ENCODE results near the gene HDAC4. TPM values are rescaled to one million over a fixed set of nuclear protein-coding genes. Genes with fewer than 3 reads are reported as not detected.

The HDAC4 gene
- total RNA-seq, 1 experiment from 2014 or later: 47.6 TPM

DNA sequence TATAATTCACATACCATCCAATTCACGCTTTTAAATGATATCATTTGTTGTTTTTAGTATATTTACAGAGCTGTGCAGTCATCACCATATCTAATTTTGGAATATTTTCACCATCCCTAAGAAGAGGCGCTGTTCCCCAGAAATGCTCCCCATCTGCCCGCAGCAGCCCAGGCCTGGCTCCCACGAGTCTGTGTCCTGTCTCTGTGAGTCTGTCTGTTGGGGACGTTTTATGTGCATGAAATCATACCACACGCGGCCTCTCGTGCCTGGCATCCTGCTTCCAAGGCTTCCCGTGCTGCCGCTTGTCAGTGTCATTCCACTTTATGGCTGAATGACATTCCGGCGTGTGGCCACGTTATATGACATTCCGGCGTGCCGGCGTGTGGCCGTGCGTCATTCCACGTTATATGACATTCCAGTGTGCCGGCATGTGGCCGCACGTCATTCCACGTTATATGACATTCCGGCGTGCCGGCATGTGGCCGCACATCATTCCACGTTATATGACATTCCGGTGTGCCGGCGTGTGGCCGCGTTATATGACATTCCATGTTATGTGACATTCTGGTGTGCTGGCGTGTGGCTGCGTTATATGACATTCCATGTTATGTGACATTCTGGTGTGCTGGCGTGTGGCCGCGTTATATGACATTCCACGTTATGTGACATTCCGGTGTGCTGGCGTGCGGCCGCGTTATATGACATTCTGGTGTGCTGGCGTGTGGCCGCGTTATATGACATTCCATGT, 276.5 kb downstream of the HDAC4 start (continued):
- TF ChIP-seq YY1 (IDR thresholded peaks at IDR 0.05; ENCODE audit: extremely low read depth, insufficient replicate concordance, low read depth, low read length): no peak

DNA sequence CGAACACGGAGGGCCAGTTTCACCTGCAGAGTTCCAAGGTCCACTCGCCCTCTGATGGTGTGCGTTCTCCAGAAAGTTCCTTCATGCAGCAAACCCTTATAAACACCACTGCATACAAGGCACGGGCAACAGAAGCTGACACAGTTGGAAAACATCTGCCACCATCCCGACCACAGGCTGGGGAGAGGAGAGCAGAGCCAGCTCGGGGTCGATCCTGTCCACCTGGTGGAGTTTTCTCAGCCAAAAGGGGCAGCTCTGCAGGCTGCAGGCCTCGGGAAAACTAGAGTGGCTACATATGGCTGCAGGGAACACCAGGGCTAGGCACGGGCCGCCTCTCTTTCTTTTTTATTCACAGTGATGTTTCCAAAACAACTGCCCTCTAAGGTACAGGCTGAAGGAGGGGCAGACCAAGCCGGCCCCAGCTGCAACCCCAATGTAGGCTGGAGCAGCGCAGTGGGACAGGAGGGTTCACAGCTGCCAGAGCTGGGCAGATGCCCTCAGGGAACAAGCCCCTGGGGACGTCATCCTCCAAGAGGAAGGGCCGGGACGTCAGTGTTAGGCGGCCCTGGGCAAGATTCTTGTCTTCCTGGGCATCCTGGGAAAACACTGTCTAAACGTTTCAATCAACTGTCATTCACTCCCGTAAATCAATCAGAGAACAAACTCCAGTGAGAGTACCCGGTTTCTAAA, 278.3 kb downstream of the HDAC4 start:
- Histone ChIP-seq H2AFZ (ENCODE audit: low read depth, low read length, poor library complexity, severe bottlenecking) (no peak overlapping the region), H3K4me1 (ENCODE audit: control insufficient read depth in 1 of 2, insufficient read depth in 2 of 2, low read length in 2 of 2) (no peaks in the 10 kb centered on the region), H3K4me3 (replicated peaks in 1 of 2; ENCODE audit: low read depth in 1 of 2, low read length in 2 of 2) (no peak overlapping the region), H4K20me1 (ENCODE audit: insufficient read depth) (no peaks in the 10 kb centered on the region), H3K36me3 (ENCODE audit: control insufficient read depth in 1 of 2, insufficient read depth in 2 of 2, low read length in 2 of 2) (peaks cover 4 to 13% of the 10 kb centered on the region in 2 experiments; a peak in 3 of 4 replicates), H3K9ac (ENCODE audit: low read length) (no peak overlapping the region), H3K9me3 (ENCODE audit: control insufficient read depth in 1 of 2, insufficient read depth in 1 of 2, low read depth in 1 of 2, low read length in 2 of 2) (no peaks in the 10 kb centered on the region), H3K9me2 (ENCODE audit: insufficient read depth) (no peaks in the 10 kb centered on the region), H3K27ac (ENCODE audit: low read depth, low read length) (no peak overlapping the region), H3K79me2 (ENCODE audit: insufficient read depth, low read length) (no peaks in the 10 kb centered on the region), H3K27me3 (ENCODE audit: insufficient read depth, low read length) (no peaks in the 10 kb centered on the region), H3K4me2 (ENCODE audit: low read length) (no peak overlapping the region)
- ChIA-PET RAD21 (ENCODE audit: low non-redundant PET in 1 of 2, low total read pairs in 2 of 2, uncharacterized antibody in 2 of 2, unreplicated experiment in 2 of 2) (no interaction called here), POLR2A (no interaction called here), CTCF (no interaction called here)
- TF ChIP-seq POLR2A (IDR thresholded peaks at IDR 0.05; ENCODE audit: borderline replicate concordance, extremely low read depth, insufficient read depth, insufficient read length) (no peak), YY1 (IDR thresholded peaks at IDR 0.05; ENCODE audit: extremely low read depth, insufficient replicate concordance, low read depth, low read length) (no peak)
- TF ChIP-seq, protein P1, sequence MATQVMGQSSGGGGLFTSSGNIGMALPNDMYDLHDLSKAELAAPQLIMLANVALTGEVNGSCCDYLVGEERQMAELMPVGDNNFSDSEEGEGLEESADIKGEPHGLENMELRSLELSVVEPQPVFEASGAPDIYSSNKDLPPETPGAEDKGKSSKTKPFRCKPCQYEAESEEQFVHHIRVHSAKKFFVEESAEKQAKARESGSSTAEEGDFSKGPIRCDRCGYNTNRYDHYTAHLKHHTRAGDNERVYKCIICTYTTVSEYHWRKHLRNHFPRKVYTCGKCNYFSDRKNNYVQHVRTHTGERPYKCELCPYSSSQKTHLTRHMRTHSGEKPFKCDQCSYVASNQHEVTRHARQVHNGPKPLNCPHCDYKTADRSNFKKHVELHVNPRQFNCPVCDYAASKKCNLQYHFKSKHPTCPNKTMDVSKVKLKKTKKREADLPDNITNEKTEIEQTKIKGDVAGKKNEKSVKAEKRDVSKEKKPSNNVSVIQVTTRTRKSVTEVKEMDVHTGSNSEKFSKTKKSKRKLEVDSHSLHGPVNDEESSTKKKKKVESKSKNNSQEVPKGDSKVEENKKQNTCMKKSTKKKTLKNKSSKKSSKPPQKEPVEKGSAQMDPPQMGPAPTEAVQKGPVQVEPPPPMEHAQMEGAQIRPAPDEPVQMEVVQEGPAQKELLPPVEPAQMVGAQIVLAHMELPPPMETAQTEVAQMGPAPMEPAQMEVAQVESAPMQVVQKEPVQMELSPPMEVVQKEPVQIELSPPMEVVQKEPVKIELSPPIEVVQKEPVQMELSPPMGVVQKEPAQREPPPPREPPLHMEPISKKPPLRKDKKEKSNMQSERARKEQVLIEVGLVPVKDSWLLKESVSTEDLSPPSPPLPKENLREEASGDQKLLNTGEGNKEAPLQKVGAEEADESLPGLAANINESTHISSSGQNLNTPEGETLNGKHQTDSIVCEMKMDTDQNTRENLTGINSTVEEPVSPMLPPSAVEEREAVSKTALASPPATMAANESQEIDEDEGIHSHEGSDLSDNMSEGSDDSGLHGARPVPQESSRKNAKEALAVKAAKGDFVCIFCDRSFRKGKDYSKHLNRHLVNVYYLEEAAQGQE (IDR thresholded peaks at IDR 0.05; ENCODE audit: low read depth): no peak
- TF ChIP-seq, protein P2, sequence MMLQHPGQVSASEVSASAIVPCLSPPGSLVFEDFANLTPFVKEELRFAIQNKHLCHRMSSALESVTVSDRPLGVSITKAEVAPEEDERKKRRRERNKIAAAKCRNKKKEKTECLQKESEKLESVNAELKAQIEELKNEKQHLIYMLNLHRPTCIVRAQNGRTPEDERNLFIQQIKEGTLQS (IDR thresholded peaks at IDR 0.05): no peak
- ATAC-seq (no peak), DNase-seq (ENCODE audit: low read depth, low spot score) (no peak)
- intact Hi-C loops (cut with micrococcal nuclease): no loop called here
- no TSS peak for BruUV-seq (replicated peaks)
